IMR-90 (cell line): ENCODE data around the gene TSG101. TPM values are rescaled to one million over a fixed set of nuclear protein-coding genes. Genes with fewer than 3 reads are reported as not detected.

ENCODE experiments used
- ATAC-seq: fragments of 200-7000 bp; cut with Tn5 transposase; 2 replicates; pipeline ENCODE4 v1.9.1; 2020; ENCODE audit warnings: low read depth, mild to moderate bottlenecking, moderate library complexity
- BruUV-seq: library from RNA; stranded (reverse); fragments of 400-500 nt; replicated peaks from 2 replicates; lab custom pipeline; 2021; lab: Mats Ljungman, UMichigan
- CTCF ChIA-PET: fragments of 300-600 bp; formaldehyde crosslinking; extraction: SDS; loops from one replicate; lab custom pipeline; 2021; ENCODE audit warnings: antibody characterized with exemption; lab: Yijun Ruan, JAX
- POLR2A ChIA-PET: fragments of 300-600 bp; sonication (Branson Sonifier 250); formaldehyde crosslinking; loops from one replicate; lab custom pipeline; 2022; ENCODE audit warnings: antibody characterized with exemption; ENCODE audit not compliant: unreplicated experiment; lab: Charles Lee
- DNase-seq: peaks from one replicate; pipeline ENCODE4 v3.0.0; 2013
- H2AFZ ChIP-seq: replicated peaks from 2 replicates; pipeline ENCODE3; 2013; ENCODE audit warnings: low read length, mild to moderate bottlenecking; ENCODE audit not compliant: poor library complexity
- H2AK5ac ChIP-seq: 2 replicates; pipeline ENCODE4 v1.6.1; 2013; ENCODE audit warnings: low read depth, low read length, inconsistent platforms
- H2AK9ac ChIP-seq: replicated peaks from 2 replicates; pipeline ENCODE3; 2013; ENCODE audit warnings: mild to moderate bottlenecking, low read depth, low read length, moderate library complexity; ENCODE audit not compliant: poor library complexity
- H2BK120ac ChIP-seq: 2 replicates; pipeline ENCODE4 v1.6.1; 2013; ENCODE audit warnings: low read depth, low read length, inconsistent platforms
- H2BK15ac ChIP-seq: 3 replicates; pipeline ENCODE4 v1.6.1; 2013; ENCODE audit warnings: low read depth, low read length, inconsistent platforms
- H2BK20ac ChIP-seq: 2 replicates; pipeline ENCODE4 v1.6.1; 2013; ENCODE audit warnings: low read depth, mild to moderate bottlenecking, inconsistent platforms, low read length, moderate library complexity
- H2BK5ac ChIP-seq: 2 replicates; pipeline ENCODE4 v1.6.1; 2013; ENCODE audit warnings: mild to moderate bottlenecking, low read depth, low read length, inconsistent platforms; ENCODE audit not compliant: poor library complexity, severe bottlenecking
- H3K14ac ChIP-seq: replicated peaks from 2 replicates; pipeline ENCODE4 v1.6.1; 2013; ENCODE audit warnings: low read depth, low read length, inconsistent platforms
- H3K18ac ChIP-seq: 2 replicates; pipeline ENCODE4 v1.6.1; 2013; ENCODE audit warnings: low read depth, low read length, control low read depth
- H3K23ac ChIP-seq: 2 replicates; pipeline ENCODE4 v1.6.1; 2013; ENCODE audit warnings: low read depth, low read length, inconsistent platforms
- H3K27ac ChIP-seq: 2 replicates; pipeline ENCODE4 v1.5.1; 2013; ENCODE audit warnings: mild to moderate bottlenecking, control low read depth, low read length; ENCODE audit not compliant: insufficient read depth
- H3K27me3 ChIP-seq: 2 replicates; pipeline ENCODE4 v1.6.1; 2013; ENCODE audit warnings: low read length; ENCODE audit not compliant: control insufficient read depth, insufficient read depth
- H3K36me3 ChIP-seq: 2 replicates; pipeline ENCODE4 v1.6.1; 2013; ENCODE audit warnings: low read length, mixed read lengths; ENCODE audit not compliant: control insufficient read depth, insufficient read depth
- H3K4ac ChIP-seq: 2 replicates; pipeline ENCODE4 v1.6.1; 2013; ENCODE audit warnings: low read depth, low read length, inconsistent platforms
- H3K4me1 ChIP-seq: 2 replicates; pipeline ENCODE4 v1.6.1; 2013; ENCODE audit warnings: low read length, mixed read lengths; ENCODE audit not compliant: control insufficient read depth, insufficient read depth
- H3K4me2 ChIP-seq: 2 replicates; pipeline ENCODE4 v1.6.1; 2013; ENCODE audit warnings: low read depth, mild to moderate bottlenecking, control low read depth, low read length, moderate library complexity
- H3K4me3 ChIP-seq: 2 replicates; pipeline ENCODE4 v1.5.1; 2013; ENCODE audit warnings: low read depth, mild to moderate bottlenecking, control low read depth, low read length, moderate library complexity; ENCODE audit not compliant: insufficient read depth
- H3K56ac ChIP-seq: 2 replicates; pipeline ENCODE4 v1.6.1; 2013; ENCODE audit warnings: low read length, inconsistent platforms; ENCODE audit not compliant: insufficient read depth; ENCODE audit errors: extremely low read depth
- H3K79me1 ChIP-seq, 2 experiments: 2 replicates each; pipeline ENCODE4 v1.6.1; 2013; ENCODE audit warnings: low read length in 2 of 2, inconsistent platforms in 1 of 2, low read depth in 1 of 2
- H3K9ac ChIP-seq: 2 replicates; pipeline ENCODE4 v1.6.1; 2013; ENCODE audit warnings: low read depth, low read length, control low read depth
- H3K9me1 ChIP-seq: 2 replicates; pipeline ENCODE4 v1.6.1; 2013; ENCODE audit warnings: low read length, inconsistent platforms; ENCODE audit not compliant: insufficient read depth
- H3K9me3 ChIP-seq: 2 replicates; pipeline ENCODE4 v1.6.1; 2013; ENCODE audit warnings: low read length; ENCODE audit not compliant: control insufficient read depth, insufficient read depth
- H4K20me1 ChIP-seq: 2 replicates; pipeline ENCODE4 v1.6.1; 2013; ENCODE audit warnings: low read length, inconsistent platforms; ENCODE audit not compliant: insufficient read depth
- H4K5ac ChIP-seq: 2 replicates; pipeline ENCODE4 v1.6.1; 2013; ENCODE audit warnings: mild to moderate bottlenecking, low read depth, low read length, control low read depth
- H4K8ac ChIP-seq, 2 experiments: 2 replicates each; pipeline ENCODE4 v1.6.1; 2013; ENCODE audit warnings: low read depth in 2 of 2, low read length in 2 of 2, control low read depth in 1 of 2, inconsistent platforms in 1 of 2
- H4K91ac ChIP-seq: 2 replicates; pipeline ENCODE4 v1.6.1; 2013; ENCODE audit warnings: low read depth, low read length, inconsistent platforms; ENCODE audit not compliant: insufficient read depth
- FOS ChIP-seq: fragments of 150-350 bp; IDR thresholded peaks from 2 replicates; pipeline ENCODE4 v1.6.1; 2016; ENCODE audit warnings: low read depth, low read length
- POLR2A ChIP-seq: IDR thresholded peaks from 2 replicates; pipeline ENCODE4 v1.6.1; 2012; ENCODE audit warnings: mild to moderate bottlenecking, low read depth, low read length
- RCOR1 ChIP-seq: IDR thresholded peaks from 2 replicates; pipeline ENCODE4 v1.6.1; 2012; ENCODE audit warnings: mild to moderate bottlenecking, low read length, improper control_type of control experiment; ENCODE audit not compliant: insufficient replicate concordance
- WGBS, 2 experiments: methylation state at CpG; one replicate each; pipeline versions ENCODE4 v1.1.5 to v1.1.7; 2013; ENCODE audit warnings: missing lambda C conversion rate in 2 of 2; ENCODE audit not compliant: insufficient read length in 1 of 2; ENCODE audit errors: extremely low coverage in 2 of 2; 5-methylcytosine and 5-hydroxymethylcytosine counted together
- dilution Hi-C: fragments of 300-500 bp; cut with HindIII; formaldehyde crosslinking; loops from one replicate; pipeline ENCODE4 v1.14.3; 2018; ENCODE audit warnings: low sequenced_read_pairs; ENCODE audit not compliant: unreplicated experiment
- in situ Hi-C: fragments of 300-500 bp; cut with MboI; formaldehyde crosslinking; loops from 3 replicates; pipeline ENCODE4 v1.14.3; 2019; ENCODE audit warnings: low sequenced_read_pairs, inconsistent platforms, mixed read lengths
- intact Hi-C: fragments of 100-400 bp; cut with micrococcal nuclease; formaldehyde crosslinking; loops from 2 replicates; pipeline ENCODE4 v1.10.0; 2022
- polyA plus RNA-seq, 3 experiments: library from polyadenylated mRNA; depleted of rRNA; stranded (reverse); fragments of >200 nt; gene quantifications; 2 replicates each; pipeline ENCODE4 v1.2.3, GENCODE V29; 2012; ENCODE audit warnings: low replicate concordance in 1 of 3
- total RNA-seq: library from RNA; depleted of rRNA; stranded (reverse); fragments of >200 nt; gene quantifications from 2 replicates; pipeline ENCODE4 v1.2.3, GENCODE V29; 2012
- TF ChIP-seq, protein P1 (sequence below): conservative IDR thresholded peaks from 2 replicates; pipeline ENCODE4 v1.5.1; 2012; ENCODE audit warnings: mild to moderate bottlenecking, low read depth, low read length, improper control_type of control experiment

TSG101 gene
- total and polyA plus RNA-seq, 2 of the 4 experiments (the other 2 are of a cell fraction) = 67.4 to 113 TPM

DNA sequence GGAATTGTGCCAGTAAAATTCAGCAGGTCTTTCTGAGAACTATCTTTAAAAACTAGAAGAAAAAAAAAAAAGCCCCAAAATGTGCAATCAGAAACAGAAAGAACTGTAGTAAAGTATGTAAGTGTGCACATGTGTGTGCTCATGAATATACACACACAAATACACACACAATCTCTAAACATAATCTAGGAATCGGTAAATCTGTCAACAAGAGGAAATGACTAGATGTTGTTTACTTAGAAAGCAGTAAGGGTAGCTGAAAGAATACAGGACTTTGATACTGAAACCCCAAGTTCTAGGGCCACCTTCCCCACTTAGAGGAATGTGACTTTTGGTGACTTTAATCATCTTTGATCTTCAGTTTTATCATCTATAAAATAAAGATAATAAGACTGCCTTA, 48.6 kb upstream of the TSG101 start:
- Histone ChIP-seq H3K36me3 (peaks cover 21% of the 10 kb centered on the region), H3K27ac (no peak overlapping the region), H3K14ac (no peak overlapping the region), H2BK120ac (no peak overlapping the region), H2BK15ac (no peak overlapping the region), H4K20me1 (no peaks in the 10 kb centered on the region), H3K18ac (no peak overlapping the region), H3K4me1 (no peaks in the 10 kb centered on the region), H3K9me1 (no peaks in the 10 kb centered on the region), H2AFZ (no peak overlapping the region), H4K8ac (no peak overlapping the region), H3K4me3 (no peak overlapping the region), H4K5ac (no peak overlapping the region), H3K27me3 (no peaks in the 10 kb centered on the region), H3K23ac (no peak overlapping the region), H2AK9ac (no peak overlapping the region), H3K56ac (no peak overlapping the region), H2BK5ac (no peak overlapping the region), H3K9me3 (no peaks in the 10 kb centered on the region), H3K9ac (no peak overlapping the region), H3K4ac (no peak overlapping the region), H3K79me1 (peaks cover 3 to 11% of the 10 kb centered on the region in 2 experiments; a peak in 3 of 4 replicates), H2AK5ac (no peak overlapping the region), H4K91ac (no peak overlapping the region), H3K4me2 (no peak overlapping the region), H2BK20ac (no peak overlapping the region)
- TF ChIP-seq, protein P1, sequence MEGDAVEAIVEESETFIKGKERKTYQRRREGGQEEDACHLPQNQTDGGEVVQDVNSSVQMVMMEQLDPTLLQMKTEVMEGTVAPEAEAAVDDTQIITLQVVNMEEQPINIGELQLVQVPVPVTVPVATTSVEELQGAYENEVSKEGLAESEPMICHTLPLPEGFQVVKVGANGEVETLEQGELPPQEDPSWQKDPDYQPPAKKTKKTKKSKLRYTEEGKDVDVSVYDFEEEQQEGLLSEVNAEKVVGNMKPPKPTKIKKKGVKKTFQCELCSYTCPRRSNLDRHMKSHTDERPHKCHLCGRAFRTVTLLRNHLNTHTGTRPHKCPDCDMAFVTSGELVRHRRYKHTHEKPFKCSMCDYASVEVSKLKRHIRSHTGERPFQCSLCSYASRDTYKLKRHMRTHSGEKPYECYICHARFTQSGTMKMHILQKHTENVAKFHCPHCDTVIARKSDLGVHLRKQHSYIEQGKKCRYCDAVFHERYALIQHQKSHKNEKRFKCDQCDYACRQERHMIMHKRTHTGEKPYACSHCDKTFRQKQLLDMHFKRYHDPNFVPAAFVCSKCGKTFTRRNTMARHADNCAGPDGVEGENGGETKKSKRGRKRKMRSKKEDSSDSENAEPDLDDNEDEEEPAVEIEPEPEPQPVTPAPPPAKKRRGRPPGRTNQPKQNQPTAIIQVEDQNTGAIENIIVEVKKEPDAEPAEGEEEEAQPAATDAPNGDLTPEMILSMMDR = no peak
- no peak for TF ChIP-seq POLR2A
- no peak for TF ChIP-seq FOS
- no peak for TF ChIP-seq RCOR1
- CTCF ChIA-PET = no interaction called here
- DNase-seq (no peak), ATAC-seq (no peak)
- BruUV-seq = no TSS peak
- in situ Hi-C loops = no loop called here
- no CpG with 5 or more reads among the region's 1 CpG for WGBS, 2 experiments
- intact Hi-C loops = no loop called here
- dilution Hi-C loops = no loop called here
- POLR2A ChIA-PET = no interaction called here
